Measurements from ENCODE around the gene CNBD2. TPM values are rescaled to one million over a fixed set of nuclear protein-coding genes. Genes with fewer than 3 reads are reported as not detected.
"Not testable (repeated sequence)": the region's sequence is repeated elsewhere in the genome, so short reads cannot be mapped to it uniquely, and the experiment has no call there.

CNBD2 gene
- total and polyA plus RNA-seq, 2 donors from 2014 or later, result 7.4 to 11.4 TPM

GRCh38 chr20:36043892-36044515, 75.6 kb downstream of the CNBD2 start:
- FAIRE-seq, result no peak
- H3K9ac ChIP-seq (ENCODE audit: low read length in 3 of 3), result no peak overlapping the region
- H3K4me3 ChIP-seq (ENCODE audit: low read length in 3 of 3), result no peak overlapping the region
- peaks cover 0 to 3% (median 0%) of the 10 kb centered on the region in 3 donors for H3K4me1 ChIP-seq (ENCODE audit: control insufficient read depth in 2 of 3, insufficient read depth in 2 of 3, low read depth in 1 of 3, low read length in 3 of 3)
- no peak for TF ChIP-seq CTCF (IDR thresholded peaks at IDR 0.05; ENCODE audit: borderline replicate concordance, extremely low read depth, insufficient read depth)
- no peaks in the 10 kb centered on the region for H3K9me3 ChIP-seq (ENCODE audit: control insufficient read depth in 2 of 3, insufficient read depth in 1 of 3, low read length in 3 of 3)
- H3K36me3 ChIP-seq (ENCODE audit: control insufficient read depth in 2 of 3, insufficient read depth in 3 of 3, low read length in 3 of 3), result no peaks in the 10 kb centered on the region
- no peak overlapping the region for H3K27ac ChIP-seq (ENCODE audit: low read depth in 2 of 2, low read length in 2 of 2)
- H3K27me3 ChIP-seq (ENCODE audit: control insufficient read depth, insufficient read depth, low read length), result no peaks in the 10 kb centered on the region
- DNase-seq, result no peak
- intact Hi-C loops (cut with DNase I), result no loop called here

- Histone ChIP-seq H3K27ac (ENCODE audit: low read depth in 2 of 2, low read length in 2 of 2) (no peak overlapping the region), H3K4me3 (ENCODE audit: low read length in 3 of 3) (no peak overlapping the region), H3K9ac (ENCODE audit: low read length in 3 of 3) (no peak overlapping the region), H3K9me3 (ENCODE audit: control insufficient read depth in 2 of 3, insufficient read depth in 1 of 3, low read length in 3 of 3) (no peaks in the 10 kb centered on the region), H3K4me1 (ENCODE audit: control insufficient read depth in 2 of 3, insufficient read depth in 2 of 3, low read depth in 1 of 3, low read length in 3 of 3) (peaks cover 0 to 3% (median 0%) of the 10 kb centered on the region in 3 donors), H3K36me3 (ENCODE audit: control insufficient read depth in 2 of 3, insufficient read depth in 3 of 3, low read length in 3 of 3) (no peaks in the 10 kb centered on the region), H3K27me3 (ENCODE audit: control insufficient read depth, insufficient read depth, low read length) (no peaks in the 10 kb centered on the region)
- TF ChIP-seq CTCF (IDR thresholded peaks at IDR 0.05; ENCODE audit: borderline replicate concordance, extremely low read depth, insufficient read depth), result no peak
- DNase-seq (no peak), FAIRE-seq (no peak)
- intact Hi-C loops (cut with DNase I), result no loop called here
Measured at GRCh38 chr20:36045373-36045714, 77.0 kb downstream of the CNBD2 start.

GRCh38 chr20:36046073-36046798, 77.8 kb downstream of the CNBD2 start:
- H3K27ac ChIP-seq (ENCODE audit: low read depth in 2 of 2, low read length in 2 of 2); H3K36me3 ChIP-seq (ENCODE audit: control insufficient read depth in 2 of 3, insufficient read depth in 3 of 3, low read length in 3 of 3); FAIRE-seq; H3K9ac ChIP-seq (ENCODE audit: low read length in 3 of 3); H3K4me1 ChIP-seq (ENCODE audit: control insufficient read depth in 2 of 3, insufficient read depth in 2 of 3, low read depth in 1 of 3, low read length in 3 of 3); intact Hi-C loops (cut with DNase I); DNase-seq; H3K9me3 ChIP-seq (ENCODE audit: control insufficient read depth in 2 of 3, insufficient read depth in 1 of 3, low read length in 3 of 3); H3K4me3 ChIP-seq (ENCODE audit: low read length in 3 of 3); H3K27me3 ChIP-seq (ENCODE audit: control insufficient read depth, insufficient read depth, low read length): not testable (repeated sequence)

GRCh38 chr20:36049408-36049807, 81.0 kb downstream of the CNBD2 start:
- H3K36me3 ChIP-seq (ENCODE audit: control insufficient read depth in 2 of 3, insufficient read depth in 3 of 3, low read length in 3 of 3); H3K27me3 ChIP-seq (ENCODE audit: control insufficient read depth, insufficient read depth, low read length); DNase-seq; FAIRE-seq; H3K9me3 ChIP-seq (ENCODE audit: control insufficient read depth in 2 of 3, insufficient read depth in 1 of 3, low read length in 3 of 3); H3K4me1 ChIP-seq (ENCODE audit: control insufficient read depth in 2 of 3, insufficient read depth in 2 of 3, low read depth in 1 of 3, low read length in 3 of 3); intact Hi-C loops (cut with DNase I); H3K27ac ChIP-seq (ENCODE audit: low read depth in 2 of 2, low read length in 2 of 2): not testable (repeated sequence)
- Histone ChIP-seq H3K4me3 (ENCODE audit: low read length in 3 of 3) (peak overlapping the region; percentile 54 to 70 (median 61)), H3K9ac (ENCODE audit: low read length in 3 of 3) (peak overlapping the region in 1 of 3 donors; percentile 42)
